WTC11 (cell line): ENCODE measurements around the gene TRAPPC10. TPM values are rescaled to one million over a fixed set of nuclear protein-coding genes. Genes with fewer than 3 reads are reported as not detected.

ENCODE experiments used
- ATAC-seq: fragments of 200-7000 bp; cut with Tn5 transposase; 2 replicates; pipeline ENCODE4 v1.10.0; 2021; ENCODE audit warnings: mild to moderate bottlenecking, moderate library complexity
- CTCF ChIA-PET: fragments of 300-600 bp; sonication (Branson Sonifier 250); formaldehyde crosslinking; loops from one replicate; lab custom pipeline; 2021; ENCODE audit warnings: antibody characterized with exemption; lab: Charles Lee
- POLR2A ChIA-PET: fragments of 350-600 bp; sonication (Branson Sonifier 250); formaldehyde crosslinking; loops from one replicate; lab custom pipeline; 2021; ENCODE audit warnings: antibody characterized with exemption; lab: Charles Lee
- DNase-seq: peaks from one replicate; pipeline ENCODE4 v3.0.0; 2021; ENCODE audit warnings: low spot score
- H3K27ac Mint-ChIP-seq: 2 replicates; pipeline ENCODE4 v1.8.0; 2021; ENCODE audit warnings: mixed read lengths
- H3K27me3 Mint-ChIP-seq: 2 replicates; pipeline ENCODE4 v1.8.0; 2021; ENCODE audit warnings: low read depth, mild to moderate bottlenecking, moderate library complexity, mixed read lengths
- H3K36me3 Mint-ChIP-seq: 2 replicates; pipeline ENCODE4 v1.8.0; 2021; ENCODE audit warnings: mixed read lengths
- H3K4me1 Mint-ChIP-seq: 2 replicates; pipeline ENCODE4 v1.8.0; 2022; ENCODE audit warnings: mixed read lengths
- H3K4me3 Mint-ChIP-seq: 2 replicates; pipeline ENCODE4 v1.8.0; 2021; ENCODE audit warnings: mild to moderate bottlenecking, moderate library complexity, mixed read lengths
- H3K9me3 Mint-ChIP-seq: 2 replicates; pipeline ENCODE4 v1.8.0; 2021; ENCODE audit warnings: mixed read lengths
- ATF1 ChIP-seq: sonication (generic); formaldehyde crosslinking; IDR thresholded peaks from 2 replicates; pipeline ENCODE4 v1.8.1; 2023; ENCODE audit warnings: mild to moderate bottlenecking, moderate library complexity, missing genetic modification reagents
- CBFB ChIP-seq: sonication (generic); formaldehyde crosslinking; IDR thresholded peaks from 2 replicates; pipeline ENCODE4 v1.8.1; 2022; ENCODE audit warnings: mild to moderate bottlenecking, low read depth, missing genetic modification reagents
- FOXK1 ChIP-seq: sonication (generic); formaldehyde crosslinking; IDR thresholded peaks from 2 replicates; pipeline ENCODE4 v1.8.0; 2022; ENCODE audit warnings: mild to moderate bottlenecking, moderate library complexity, missing genetic modification reagents
- GABPB1 ChIP-seq: sonication (generic); formaldehyde crosslinking; IDR thresholded peaks from 2 replicates; pipeline ENCODE4 v1.8.1; 2023; ENCODE audit warnings: mild to moderate bottlenecking, missing genetic modification reagents
- GRHL2 ChIP-seq: fragments of 250-450 bp; sonication (Bioruptor Pico); IDR thresholded peaks from 2 replicates; pipeline ENCODE4 v1.8.0; 2022; ENCODE audit warnings: mild to moderate bottlenecking, moderate library complexity; ENCODE audit not compliant: insufficient replicate concordance, severe bottlenecking
- GTF2I ChIP-seq: fragments of 250-450 bp; sonication (Bioruptor Pico); conservative IDR thresholded peaks from 2 replicates; pipeline ENCODE4 v1.4.0; 2021; ENCODE audit warnings: mild to moderate bottlenecking
- KAT7 ChIP-seq: sonication (generic); formaldehyde crosslinking; IDR thresholded peaks from 2 replicates; pipeline ENCODE4 v1.8.1; 2023; ENCODE audit warnings: missing genetic modification reagents, mild to moderate bottlenecking, borderline replicate concordance
- MXD4 ChIP-seq: fragments of 250-450 bp; sonication (Bioruptor Pico); IDR thresholded peaks from 2 replicates; pipeline ENCODE4 v1.8.0; 2021; ENCODE audit warnings: mild to moderate bottlenecking, moderate library complexity, borderline replicate concordance
- NFATC4 ChIP-seq: fragments of 250-450 bp; sonication (Bioruptor Pico); IDR thresholded peaks from 2 replicates; pipeline ENCODE4 v1.9.0; 2021; ENCODE audit warnings: mild to moderate bottlenecking
- SP1 ChIP-seq: sonication (generic); formaldehyde crosslinking; conservative IDR thresholded peaks from 2 replicates; pipeline ENCODE4 v1.8.1; 2022; ENCODE audit warnings: missing genetic modification reagents
- ZNF263 ChIP-seq: sonication (generic); formaldehyde crosslinking; IDR thresholded peaks from 2 replicates; pipeline ENCODE4 v1.8.1; 2022; ENCODE audit warnings: low read depth, mild to moderate bottlenecking, moderate library complexity, missing genetic modification reagents
- total RNA-seq: library from RNA; stranded (reverse); gene quantifications from 3 replicates; pipeline ENCODE4 v1.2.3, GENCODE V29; 2021
- TF ChIP-seq, protein P1 (sequence below): sonication (generic); formaldehyde crosslinking; IDR thresholded peaks from 2 replicates; pipeline ENCODE4 v1.8.1; 2023; ENCODE audit warnings: mild to moderate bottlenecking, missing genetic modification reagents, moderate library complexity
- TF ChIP-seq, protein P2 (sequence below): sonication (generic); formaldehyde crosslinking; IDR thresholded peaks from 2 replicates; pipeline ENCODE4 v1.8.1; 2022; ENCODE audit warnings: low read depth, missing genetic modification reagents, borderline replicate concordance
- TF ChIP-seq, protein P3 (sequence below): fragments of 250-450 bp; sonication (Bioruptor Pico); conservative IDR thresholded peaks from 2 replicates; pipeline ENCODE4 v1.9.0; 2021; ENCODE audit warnings: mild to moderate bottlenecking
- TF ChIP-seq, protein P4 (sequence below): sonication (generic); formaldehyde crosslinking; IDR thresholded peaks from 2 replicates; pipeline ENCODE4 v1.8.0; 2022; ENCODE audit warnings: mild to moderate bottlenecking, missing genetic modification reagents
- TF ChIP-seq, protein P5 (sequence below): sonication (generic); formaldehyde crosslinking; conservative IDR thresholded peaks from 2 replicates; pipeline ENCODE4 v1.8.1; 2023; ENCODE audit warnings: mild to moderate bottlenecking, low read depth, missing genetic modification reagents, moderate library complexity
- TF ChIP-seq, protein P6 (sequence below): fragments of 250-450 bp; sonication (Bioruptor Pico); IDR thresholded peaks from 2 replicates; pipeline ENCODE4 v2.1.2; 2022; ENCODE audit warnings: mild to moderate bottlenecking, moderate library complexity

Gene TRAPPC10
- total RNA-seq, 1 experiment from 2014 or later = 34.5 TPM

DNA sequence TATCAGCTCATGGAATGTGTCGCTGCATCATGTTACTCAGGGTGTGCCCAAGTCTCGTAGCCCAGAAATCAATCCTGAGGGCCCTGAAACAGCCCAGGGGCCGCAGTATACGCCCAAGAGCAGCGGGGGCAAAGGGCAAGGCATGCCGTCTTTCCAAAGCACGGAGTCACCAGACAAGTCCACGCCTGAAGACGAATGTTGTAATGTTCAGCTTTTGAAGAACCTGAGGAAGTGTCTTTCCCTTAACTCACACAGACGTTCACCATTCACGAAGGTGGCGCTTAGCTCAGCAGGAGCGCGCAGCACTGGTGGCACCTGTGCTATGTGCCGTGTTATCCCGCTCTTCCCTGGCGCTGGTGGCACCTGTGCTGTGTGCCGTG is 76.3 kb downstream of the TRAPPC10 start (continued):
- TF ChIP-seq, protein P1, sequence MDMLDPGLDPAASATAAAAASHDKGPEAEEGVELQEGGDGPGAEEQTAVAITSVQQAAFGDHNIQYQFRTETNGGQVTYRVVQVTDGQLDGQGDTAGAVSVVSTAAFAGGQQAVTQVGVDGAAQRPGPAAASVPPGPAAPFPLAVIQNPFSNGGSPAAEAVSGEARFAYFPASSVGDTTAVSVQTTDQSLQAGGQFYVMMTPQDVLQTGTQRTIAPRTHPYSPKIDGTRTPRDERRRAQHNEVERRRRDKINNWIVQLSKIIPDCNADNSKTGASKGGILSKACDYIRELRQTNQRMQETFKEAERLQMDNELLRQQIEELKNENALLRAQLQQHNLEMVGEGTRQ (CRISPR knock-in tag) = no peak

DNA sequence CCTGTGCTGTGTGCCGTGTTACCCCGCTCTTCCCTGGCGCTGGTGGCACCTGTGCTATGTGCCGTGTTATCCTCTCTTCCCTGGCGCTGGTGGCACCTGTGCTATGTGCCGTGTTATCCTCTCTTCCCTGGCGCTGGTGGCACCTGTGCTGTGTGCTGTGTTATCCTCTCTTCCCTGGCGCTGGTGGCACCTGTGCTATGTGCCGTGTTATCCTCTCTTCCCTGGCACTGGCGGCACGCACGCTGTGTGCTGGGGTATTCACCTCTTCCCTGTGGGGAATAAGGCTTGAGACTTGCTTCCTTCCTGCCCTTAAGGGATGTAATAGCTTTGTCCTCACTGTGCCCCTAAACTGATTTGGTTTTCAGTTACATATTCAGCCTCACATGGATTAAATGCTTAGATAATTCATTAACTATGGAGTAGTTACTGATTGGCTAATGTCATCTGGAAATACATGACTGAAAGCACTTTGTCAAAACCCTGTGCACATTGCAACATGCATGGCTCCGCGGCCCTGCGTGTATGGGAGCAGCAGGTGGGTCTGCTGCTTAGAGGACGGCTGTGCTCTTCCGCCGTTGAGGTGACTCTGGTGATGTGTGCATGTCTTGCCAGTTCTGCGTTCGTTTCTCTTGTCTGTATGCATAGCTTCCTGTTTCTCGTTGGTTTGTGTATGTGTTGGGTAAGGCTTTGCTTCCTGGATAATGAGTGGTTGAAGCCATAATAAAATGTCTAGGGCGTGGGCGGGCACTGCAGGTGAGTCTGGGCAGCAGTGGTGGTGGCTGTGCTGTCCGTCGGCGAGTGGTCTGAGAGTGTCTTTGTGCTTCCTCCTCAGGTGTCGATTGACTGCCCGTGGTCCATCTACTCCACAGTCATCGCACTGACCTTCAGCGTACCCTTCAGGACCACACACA is 77.1 kb downstream of the TRAPPC10 start:
- H3K27ac Mint-ChIP-seq = no peak overlapping the region
- TF ChIP-seq FOXK1 (no peak), SP1 (CRISPR knock-in tag) (no peak), GABPB1 (CRISPR knock-in tag) (no peak), KAT7 (CRISPR knock-in tag) (no peak), MXD4 (CRISPR knock-in tag) (no peak), GRHL2 (CRISPR knock-in tag) (no peak), NFATC4 (no peak), CBFB (CRISPR knock-in tag) (no peak)
- TF ChIP-seq, protein P2, sequence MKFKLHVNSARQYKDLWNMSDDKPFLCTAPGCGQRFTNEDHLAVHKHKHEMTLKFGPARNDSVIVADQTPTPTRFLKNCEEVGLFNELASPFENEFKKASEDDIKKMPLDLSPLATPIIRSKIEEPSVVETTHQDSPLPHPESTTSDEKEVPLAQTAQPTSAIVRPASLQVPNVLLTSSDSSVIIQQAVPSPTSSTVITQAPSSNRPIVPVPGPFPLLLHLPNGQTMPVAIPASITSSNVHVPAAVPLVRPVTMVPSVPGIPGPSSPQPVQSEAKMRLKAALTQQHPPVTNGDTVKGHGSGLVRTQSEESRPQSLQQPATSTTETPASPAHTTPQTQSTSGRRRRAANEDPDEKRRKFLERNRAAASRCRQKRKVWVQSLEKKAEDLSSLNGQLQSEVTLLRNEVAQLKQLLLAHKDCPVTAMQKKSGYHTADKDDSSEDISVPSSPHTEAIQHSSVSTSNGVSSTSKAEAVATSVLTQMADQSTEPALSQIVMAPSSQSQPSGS = no peak
- TF ChIP-seq, protein P3, sequence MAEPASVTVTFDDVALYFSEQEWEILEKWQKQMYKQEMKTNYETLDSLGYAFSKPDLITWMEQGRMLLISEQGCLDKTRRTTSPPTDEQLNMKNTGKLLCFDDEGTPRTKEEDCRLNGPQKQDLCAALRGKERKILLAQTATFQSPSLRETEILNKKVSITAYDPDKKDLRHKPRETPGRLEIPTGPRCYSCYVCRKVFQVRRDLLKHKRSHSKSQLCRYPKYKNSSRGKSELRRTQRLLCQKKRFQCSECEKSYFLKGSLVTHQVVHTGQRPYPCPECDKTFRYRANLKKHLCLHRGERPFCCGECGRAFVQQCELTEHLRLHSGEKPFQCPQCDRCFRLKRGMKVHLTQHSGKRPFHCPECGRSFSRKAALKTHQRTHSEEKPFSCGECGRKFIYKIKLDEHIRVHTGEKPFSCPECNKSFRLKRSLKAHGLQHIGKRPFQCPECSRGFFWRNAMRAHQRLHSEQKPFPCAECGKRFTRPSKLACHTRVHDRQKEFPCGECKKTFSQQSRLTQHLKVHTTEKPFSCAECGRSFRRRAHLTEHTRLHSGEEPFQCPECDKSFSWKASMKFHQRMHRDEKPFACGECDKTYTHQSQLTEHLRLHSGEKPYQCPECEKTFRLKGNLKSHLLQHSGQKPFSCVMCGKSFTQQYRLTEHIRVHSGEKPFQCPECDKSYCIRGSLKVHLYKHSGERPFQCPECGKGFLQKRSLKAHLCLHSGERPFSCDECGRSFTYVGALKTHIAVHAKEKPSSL (CRISPR knock-in tag) = no peak
- TF ChIP-seq, protein P4, sequence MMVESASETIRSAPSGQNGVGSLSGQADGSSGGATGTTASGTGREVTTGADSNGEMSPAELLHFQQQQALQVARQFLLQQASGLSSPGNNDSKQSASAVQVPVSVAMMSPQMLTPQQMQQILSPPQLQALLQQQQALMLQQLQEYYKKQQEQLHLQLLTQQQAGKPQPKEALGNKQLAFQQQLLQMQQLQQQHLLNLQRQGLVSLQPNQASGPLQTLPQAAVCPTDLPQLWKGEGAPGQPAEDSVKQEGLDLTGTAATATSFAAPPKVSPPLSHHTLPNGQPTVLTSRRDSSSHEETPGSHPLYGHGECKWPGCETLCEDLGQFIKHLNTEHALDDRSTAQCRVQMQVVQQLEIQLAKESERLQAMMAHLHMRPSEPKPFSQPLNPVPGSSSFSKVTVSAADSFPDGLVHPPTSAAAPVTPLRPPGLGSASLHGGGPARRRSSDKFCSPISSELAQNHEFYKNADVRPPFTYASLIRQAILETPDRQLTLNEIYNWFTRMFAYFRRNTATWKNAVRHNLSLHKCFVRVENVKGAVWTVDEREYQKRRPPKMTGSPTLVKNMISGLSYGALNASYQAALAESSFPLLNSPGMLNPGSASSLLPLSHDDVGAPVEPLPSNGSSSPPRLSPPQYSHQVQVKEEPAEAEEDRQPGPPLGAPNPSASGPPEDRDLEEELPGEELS (CRISPR knock-in tag) = no peak
- TF ChIP-seq, all 79 proteins: peak for 0
- ATAC-seq = no peak
- Mint-ChIP-seq H3K9me3 (no peaks in the 10 kb centered on the region), H3K4me3 (no peak overlapping the region), H3K36me3 (peaks cover 38% of the 10 kb centered on the region), H3K27me3 (no peaks in the 10 kb centered on the region), H3K4me1 (no peaks in the 10 kb centered on the region)
- CTCF ChIA-PET = no interaction called here
- POLR2A ChIA-PET = no interaction called here
- DNase-seq = no peak

DNA sequence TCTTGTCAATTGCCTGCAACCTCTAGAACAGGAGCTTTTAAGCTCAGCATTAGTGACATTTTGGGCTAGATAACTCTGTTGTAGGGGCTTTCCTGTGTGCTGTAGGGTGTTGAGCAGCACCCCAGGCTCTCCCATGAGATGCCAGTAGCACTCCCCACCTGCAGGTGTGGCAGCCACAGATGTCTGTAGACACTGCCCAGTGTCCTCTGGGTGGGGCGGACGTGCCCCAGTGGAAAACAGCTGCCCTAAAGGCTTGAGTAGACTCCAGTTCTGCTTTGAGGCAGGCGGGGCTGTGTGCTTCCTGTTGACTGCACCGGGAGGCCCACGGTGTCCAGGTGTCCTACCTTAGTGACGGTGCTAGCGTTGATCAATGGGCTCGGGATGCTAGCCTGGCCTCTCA is 78.2 kb downstream of the TRAPPC10 start:
- Mint-ChIP-seq H3K4me1 (no peaks in the 10 kb centered on the region), H3K27me3 (no peaks in the 10 kb centered on the region), H3K27ac (no peak overlapping the region), H3K9me3 (no peaks in the 10 kb centered on the region), H3K36me3 (peaks cover 42% of the 10 kb centered on the region), H3K4me3 (no peak overlapping the region)
- POLR2A ChIA-PET = no interaction called here
- no peak for ATAC-seq
- CTCF ChIA-PET = no interaction called here
- DNase-seq = no peak
- TF ChIP-seq ZNF263 (CRISPR knock-in tag) (no peak), GTF2I (CRISPR knock-in tag) (no peak), SP1 (CRISPR knock-in tag) (no peak), ATF1 (CRISPR knock-in tag) (no peak)
- TF ChIP-seq, protein P5, sequence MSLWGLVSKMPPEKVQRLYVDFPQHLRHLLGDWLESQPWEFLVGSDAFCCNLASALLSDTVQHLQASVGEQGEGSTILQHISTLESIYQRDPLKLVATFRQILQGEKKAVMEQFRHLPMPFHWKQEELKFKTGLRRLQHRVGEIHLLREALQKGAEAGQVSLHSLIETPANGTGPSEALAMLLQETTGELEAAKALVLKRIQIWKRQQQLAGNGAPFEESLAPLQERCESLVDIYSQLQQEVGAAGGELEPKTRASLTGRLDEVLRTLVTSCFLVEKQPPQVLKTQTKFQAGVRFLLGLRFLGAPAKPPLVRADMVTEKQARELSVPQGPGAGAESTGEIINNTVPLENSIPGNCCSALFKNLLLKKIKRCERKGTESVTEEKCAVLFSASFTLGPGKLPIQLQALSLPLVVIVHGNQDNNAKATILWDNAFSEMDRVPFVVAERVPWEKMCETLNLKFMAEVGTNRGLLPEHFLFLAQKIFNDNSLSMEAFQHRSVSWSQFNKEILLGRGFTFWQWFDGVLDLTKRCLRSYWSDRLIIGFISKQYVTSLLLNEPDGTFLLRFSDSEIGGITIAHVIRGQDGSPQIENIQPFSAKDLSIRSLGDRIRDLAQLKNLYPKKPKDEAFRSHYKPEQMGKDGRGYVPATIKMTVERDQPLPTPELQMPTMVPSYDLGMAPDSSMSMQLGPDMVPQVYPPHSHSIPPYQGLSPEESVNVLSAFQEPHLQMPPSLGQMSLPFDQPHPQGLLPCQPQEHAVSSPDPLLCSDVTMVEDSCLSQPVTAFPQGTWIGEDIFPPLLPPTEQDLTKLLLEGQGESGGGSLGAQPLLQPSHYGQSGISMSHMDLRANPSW (CRISPR knock-in tag) = no peak
- TF ChIP-seq, protein P1 (CRISPR knock-in tag) = no peak
- TF ChIP-seq, protein P6, sequence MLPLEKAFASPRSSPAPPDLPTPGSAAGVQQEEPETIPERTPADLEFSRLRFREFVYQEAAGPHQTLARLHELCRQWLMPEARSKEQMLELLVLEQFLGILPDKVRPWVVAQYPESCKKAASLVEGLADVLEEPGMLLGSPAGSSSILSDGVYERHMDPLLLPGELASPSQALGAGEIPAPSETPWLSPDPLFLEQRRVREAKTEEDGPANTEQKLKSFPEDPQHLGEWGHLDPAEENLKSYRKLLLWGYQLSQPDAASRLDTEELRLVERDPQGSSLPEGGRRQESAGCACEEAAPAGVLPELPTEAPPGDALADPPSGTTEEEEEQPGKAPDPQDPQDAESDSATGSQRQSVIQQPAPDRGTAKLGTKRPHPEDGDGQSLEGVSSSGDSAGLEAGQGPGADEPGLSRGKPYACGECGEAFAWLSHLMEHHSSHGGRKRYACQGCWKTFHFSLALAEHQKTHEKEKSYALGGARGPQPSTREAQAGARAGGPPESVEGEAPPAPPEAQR (CRISPR knock-in tag) = no peak
